GM12864 (cell line): ENCODE data around the gene TRPC3.

Experiments
- DNase-seq: peaks from one replicate; pipeline ENCODE4 v3.0.0-alpha.2; 2011; ENCODE audit warnings: low read depth
- H3K4me3 ChIP-seq: 2 replicates; pipeline ENCODE4 v1.5.1; 2011; ENCODE audit warnings: mild to moderate bottlenecking, low read depth, low read length, control low read depth
- CTCF ChIP-seq: IDR thresholded peaks from 2 replicates; pipeline ENCODE4 v1.5.1; 2011; ENCODE audit warnings: low read depth, mild to moderate bottlenecking, moderate library complexity, low read length, control low read depth, inconsistent platforms; ENCODE audit errors: missing control alignments

The TRPC3 gene

GRCh38 chr4:121829511-121829910, 122.3 kb downstream of the TRPC3 start:
- no peak overlapping the region for H3K4me3 ChIP-seq
- no peak for TF ChIP-seq CTCF
- DNase-seq, result no peak
